Measurements from ENCODE around the gene GSG1. TPM values are rescaled to one million over a fixed set of nuclear protein-coding genes. Genes with fewer than 3 reads are reported as not detected.

GSG1 gene
- total RNA-seq, 6 experiments from 2014 or later, result 0.48 to 1.0 (median 0.75) TPM

- H3K36me3 Mint-ChIP-seq (ENCODE audit: low read depth), result peaks cover 7% of the 10 kb centered on the region; the same call in 1 of the 2 replicates
- no peak overlapping the region for H3K27ac Mint-ChIP-seq
- DNase-seq, result no peak
- H3K27me3 Mint-ChIP-seq (ENCODE audit: insufficient read depth), result no peaks in the 10 kb centered on the region; the same call in 1 of the 2 replicates
- H3K9me3 Mint-ChIP-seq, result no peaks in the 10 kb centered on the region
- no peaks in the 10 kb centered on the region for H3K4me1 Mint-ChIP-seq (ENCODE audit: low read depth)
- H3K4me3 Mint-ChIP-seq, result no peak overlapping the region
- no peak for TF ChIP-seq CTCF (IDR thresholded peaks at IDR 0.05)
These were observed 36.1 kb downstream of the GSG1 start for GRCh38 chr12:13067322-13067721.

- peaks cover 7% of the 10 kb centered on the region; the same call in 1 of the 2 replicates for H3K36me3 Mint-ChIP-seq (ENCODE audit: low read depth)
- DNase-seq, result no peak
- no peak overlapping the region for H3K27ac Mint-ChIP-seq
- no peaks in the 10 kb centered on the region for H3K4me1 Mint-ChIP-seq (ENCODE audit: low read depth)
- no peaks in the 10 kb centered on the region for H3K9me3 Mint-ChIP-seq
- H3K4me3 Mint-ChIP-seq, result no peak overlapping the region
- no peak for TF ChIP-seq CTCF (IDR thresholded peaks at IDR 0.05)
- H3K27me3 Mint-ChIP-seq (ENCODE audit: insufficient read depth), result no peaks in the 10 kb centered on the region; the same call in 1 of the 2 replicates
These were observed 37.0 kb downstream of the GSG1 start for GRCh38 chr12:13066459-13066858.

GRCh38 chr12:13066014-13066413 is 37.5 kb downstream of the GSG1 start:
- H3K4me1 Mint-ChIP-seq (ENCODE audit: low read depth), result no peaks in the 10 kb centered on the region
- no peak overlapping the region for H3K27ac Mint-ChIP-seq
- no peaks in the 10 kb centered on the region; the same call in 1 of the 2 replicates for H3K27me3 Mint-ChIP-seq (ENCODE audit: insufficient read depth)
- no peak for TF ChIP-seq CTCF (IDR thresholded peaks at IDR 0.05)
- no peak overlapping the region for H3K4me3 Mint-ChIP-seq
- peaks cover 7% of the 10 kb centered on the region; the same call in 1 of the 2 replicates for H3K36me3 Mint-ChIP-seq (ENCODE audit: low read depth)
- no peaks in the 10 kb centered on the region for H3K9me3 Mint-ChIP-seq
- DNase-seq, result no peak

- no peaks in the 10 kb centered on the region for H3K4me1 Mint-ChIP-seq (ENCODE audit: low read depth)
- H3K9me3 Mint-ChIP-seq, result no peaks in the 10 kb centered on the region
- H3K27ac Mint-ChIP-seq, result no peak overlapping the region
- no peak for DNase-seq
- H3K36me3 Mint-ChIP-seq (ENCODE audit: low read depth), result peaks cover 7% of the 10 kb centered on the region; the same call in 1 of the 2 replicates
- no peaks in the 10 kb centered on the region; the same call in 1 of the 2 replicates for H3K27me3 Mint-ChIP-seq (ENCODE audit: insufficient read depth)
- no peak overlapping the region for H3K4me3 Mint-ChIP-seq
- TF ChIP-seq CTCF (IDR thresholded peaks at IDR 0.05), result no peak
These were observed 40.8 kb downstream of the GSG1 start for GRCh38 chr12:13062669-13063068.

GRCh38 chr12:13061377-13061776 is 42.1 kb downstream of the GSG1 start:
- H3K4me1 Mint-ChIP-seq (ENCODE audit: low read depth), result no peaks in the 10 kb centered on the region
- H3K9me3 Mint-ChIP-seq, result no peaks in the 10 kb centered on the region
- H3K27me3 Mint-ChIP-seq (ENCODE audit: insufficient read depth), result no peaks in the 10 kb centered on the region; the same call in 1 of the 2 replicates
- no peak for TF ChIP-seq CTCF (IDR thresholded peaks at IDR 0.05)
- no peak overlapping the region for H3K27ac Mint-ChIP-seq
- H3K4me3 Mint-ChIP-seq, result no peak overlapping the region
- no peaks in the 10 kb centered on the region; the same call in 1 of the 2 replicates for H3K36me3 Mint-ChIP-seq (ENCODE audit: low read depth)
- DNase-seq, result no peak

All from HFFc6 (cell line).